SH-SY5Y (cell line): Measurements from ENCODE around the gene CFAP20.

Source experiments
- GATA2 ChIP-seq: IDR thresholded peaks from 2 replicates; pipeline ENCODE4 v1.6.1; 2011; ENCODE audit warnings: mild to moderate bottlenecking, low read depth, low read length
- GATA3 ChIP-seq: IDR thresholded peaks from 2 replicates; pipeline ENCODE4 v1.6.1; 2011; ENCODE audit warnings: low read depth, mild to moderate bottlenecking, low read length, moderate library complexity

GRCh38 chr16:58121132-58121531, 8.0 kb downstream of the CFAP20 start:
- TF ChIP-seq GATA3 = no peak
- TF ChIP-seq GATA2 = no peak
